Testis (tissue), 3 donors: Measurements from ENCODE around the gene ARL4A. TPM values are rescaled to one million over a fixed set of nuclear protein-coding genes. Genes with fewer than 3 reads are reported as not detected.

ENCODE experiments used
- DNase-seq: peaks from one replicate; pipeline ENCODE4 v3.0.0-alpha.2; 2019
- H3K27ac ChIP-seq, 2 donors: fragments of 200-600 bp; sonication (generic); one replicate each; pipeline ENCODE4 v1.5.1; 2019
- H3K27me3 ChIP-seq: fragments of 200-600 bp; sonication (generic); one replicate; pipeline ENCODE4 v1.5.1; 2019
- H3K36me3 ChIP-seq: fragments of 200-600 bp; sonication (generic); one replicate; pipeline ENCODE4 v1.5.1; 2017; ENCODE audit warnings: low read depth; ENCODE audit errors: missing control alignments
- H3K4me1 ChIP-seq: fragments of 200-600 bp; sonication (generic); one replicate; pipeline ENCODE4 v1.5.1; 2019
- H3K4me3 ChIP-seq, 2 donors: fragments of 200-600 bp; sonication (generic); one replicate each; pipeline ENCODE4 v1.5.1; 2017 to 2019
- H3K9me3 ChIP-seq: fragments of 200-600 bp; sonication (generic); one replicate; pipeline ENCODE4 v1.5.1; 2017
- POLR2A ChIP-seq: fragments of 450-650 bp; IDR thresholded peaks from one replicate; pipeline ENCODE4 v1.6.1; 2017; ENCODE audit warnings: antibody characterized with exemption, mild to moderate bottlenecking, moderate library complexity
- WGBS, 2 donors: methylation state at CpG; one replicate each; pipeline ENCODE4 v1.1.5; 2018; 5-methylcytosine and 5-hydroxymethylcytosine counted together
- intact Hi-C: fragments of 100-400 bp; cut with DNase I; formaldehyde crosslinking; loops from one replicate; pipeline ENCODE4 v1.15.1; 2023; ENCODE audit warnings: low total_unique reads
- polyA plus RNA-seq: library from polyadenylated mRNA; stranded (reverse); fragments of 350-450 nt; fragmentation: Illumina TruSeq; extraction: RNeasy Lipid Tissue Mini Kit (QIAGEN cat#74804); gene quantifications from one replicate; pipeline ENCODE4 v1.2.3, GENCODE V29; 2014; ENCODE audit warnings: low read depth, low replicate concordance; ENCODE audit not compliant: insufficient read depth
- total RNA-seq, 2 donors: library from RNA; depleted of rRNA; stranded (reverse); fragments of >200 nt; gene quantifications; one replicate each; pipeline ENCODE4 v1.2.3, GENCODE V29; 2016
- TF ChIP-seq, protein P1 (sequence below), 3 experiments: fragments of 450-650 bp in 2 of 3; fragments of 200-600 bp in 1 of 3; sonication (generic) in 1 of 3; IDR thresholded peaks; one replicate each; pipeline ENCODE4 v1.5.1; 2016 to 2019; ENCODE audit warnings: antibody characterized with exemption in 3 of 3, mild to moderate bottlenecking in 2 of 3, moderate library complexity in 1 of 3

The ARL4A gene
- total and polyA plus RNA-seq, 3 donors from 2014 or later, result 60.8 to 344 (median 153) TPM

DNA sequence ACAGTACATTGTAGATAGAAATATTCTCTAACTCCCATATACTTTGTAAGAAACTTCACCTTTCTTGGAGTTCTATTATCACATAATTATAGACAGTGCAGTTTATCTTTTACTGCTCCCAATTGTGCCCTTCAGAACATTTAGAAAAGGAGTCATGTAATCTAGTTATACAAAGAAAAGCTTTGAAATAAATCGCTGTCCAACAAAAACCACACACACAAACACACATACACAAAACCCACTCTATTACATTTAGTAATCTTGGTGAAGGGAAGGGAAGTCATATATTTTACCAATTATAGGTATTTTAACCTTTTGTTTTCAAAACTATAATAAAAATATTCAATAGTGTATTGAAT, 26.9 kb downstream of the ARL4A start:
- intact Hi-C loops, result no loop called here
- WGBS, 2 donors, result 57 to 70% methylated on average over 1 of the region's 1 CpG

DNA sequence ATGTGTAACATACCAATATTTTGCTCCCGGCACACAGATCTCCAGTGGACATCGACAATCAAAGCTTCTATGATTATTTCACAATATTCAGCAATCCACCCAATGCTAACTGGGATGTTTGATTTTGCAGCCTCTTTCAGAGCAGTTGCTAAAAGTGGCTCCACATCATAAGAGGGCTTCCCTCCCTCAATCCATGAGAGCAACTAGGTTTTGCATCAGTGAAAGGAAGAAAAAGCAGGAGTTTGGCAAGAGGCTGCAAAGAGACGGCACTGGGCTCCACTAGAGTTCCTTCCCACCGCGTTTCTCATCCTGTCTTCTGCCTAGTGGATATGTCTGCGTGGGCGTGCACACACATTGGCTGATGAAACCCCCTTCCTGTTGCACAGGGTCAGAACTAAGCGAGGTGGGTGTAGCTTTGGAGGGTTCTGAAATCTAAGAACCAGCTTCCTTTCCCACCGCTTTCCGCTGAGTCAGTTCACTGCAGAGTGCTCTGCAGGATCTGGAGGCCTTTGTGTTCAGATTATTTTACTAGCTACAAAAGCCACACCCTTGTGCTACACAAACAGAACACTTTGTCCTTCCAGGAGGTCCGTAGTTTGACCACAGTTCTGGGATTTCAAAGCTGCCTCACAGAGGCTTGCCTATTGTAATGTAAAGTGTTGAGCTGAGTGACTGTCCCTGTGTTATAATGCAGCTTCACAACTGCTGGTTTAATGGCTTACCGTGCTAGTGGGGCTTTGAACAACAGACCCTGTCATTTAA, 28.1 kb downstream of the ARL4A start:
- Histone ChIP-seq H3K9me3 (no peaks in the 10 kb centered on the region), H3K27ac (peak overlapping the region; percentile 2 to 77), H3K36me3 (no peaks in the 10 kb centered on the region), H3K27me3 (no peaks in the 10 kb centered on the region), H3K4me3 (no peak overlapping the region), H3K4me1 (peaks cover 10% of the 10 kb centered on the region)
- intact Hi-C loops, result no loop called here
- 14 to 22% methylated on average over 12 of the region's 12 CpGs for WGBS, 2 donors
- TF ChIP-seq POLR2A, result no peak
- TF ChIP-seq, protein P1, sequence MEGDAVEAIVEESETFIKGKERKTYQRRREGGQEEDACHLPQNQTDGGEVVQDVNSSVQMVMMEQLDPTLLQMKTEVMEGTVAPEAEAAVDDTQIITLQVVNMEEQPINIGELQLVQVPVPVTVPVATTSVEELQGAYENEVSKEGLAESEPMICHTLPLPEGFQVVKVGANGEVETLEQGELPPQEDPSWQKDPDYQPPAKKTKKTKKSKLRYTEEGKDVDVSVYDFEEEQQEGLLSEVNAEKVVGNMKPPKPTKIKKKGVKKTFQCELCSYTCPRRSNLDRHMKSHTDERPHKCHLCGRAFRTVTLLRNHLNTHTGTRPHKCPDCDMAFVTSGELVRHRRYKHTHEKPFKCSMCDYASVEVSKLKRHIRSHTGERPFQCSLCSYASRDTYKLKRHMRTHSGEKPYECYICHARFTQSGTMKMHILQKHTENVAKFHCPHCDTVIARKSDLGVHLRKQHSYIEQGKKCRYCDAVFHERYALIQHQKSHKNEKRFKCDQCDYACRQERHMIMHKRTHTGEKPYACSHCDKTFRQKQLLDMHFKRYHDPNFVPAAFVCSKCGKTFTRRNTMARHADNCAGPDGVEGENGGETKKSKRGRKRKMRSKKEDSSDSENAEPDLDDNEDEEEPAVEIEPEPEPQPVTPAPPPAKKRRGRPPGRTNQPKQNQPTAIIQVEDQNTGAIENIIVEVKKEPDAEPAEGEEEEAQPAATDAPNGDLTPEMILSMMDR (IDR thresholded peaks at IDR 0.05), result no peak
- peak; percentile 71 for DNase-seq

More for the DNA sequence above, 26.9 kb downstream of the ARL4A start:
- Histone ChIP-seq H3K9me3 (no peaks in the 10 kb centered on the region), H3K4me1 (peaks cover 10% of the 10 kb centered on the region), H3K27me3 (no peaks in the 10 kb centered on the region), H3K36me3 (no peaks in the 10 kb centered on the region), H3K27ac (no peak overlapping the region), H3K4me3 (no peak overlapping the region)
- TF ChIP-seq POLR2A, result no peak
- TF ChIP-seq, protein P1 (IDR thresholded peaks at IDR 0.05), result no peak
- DNase-seq, result no peak

DNA sequence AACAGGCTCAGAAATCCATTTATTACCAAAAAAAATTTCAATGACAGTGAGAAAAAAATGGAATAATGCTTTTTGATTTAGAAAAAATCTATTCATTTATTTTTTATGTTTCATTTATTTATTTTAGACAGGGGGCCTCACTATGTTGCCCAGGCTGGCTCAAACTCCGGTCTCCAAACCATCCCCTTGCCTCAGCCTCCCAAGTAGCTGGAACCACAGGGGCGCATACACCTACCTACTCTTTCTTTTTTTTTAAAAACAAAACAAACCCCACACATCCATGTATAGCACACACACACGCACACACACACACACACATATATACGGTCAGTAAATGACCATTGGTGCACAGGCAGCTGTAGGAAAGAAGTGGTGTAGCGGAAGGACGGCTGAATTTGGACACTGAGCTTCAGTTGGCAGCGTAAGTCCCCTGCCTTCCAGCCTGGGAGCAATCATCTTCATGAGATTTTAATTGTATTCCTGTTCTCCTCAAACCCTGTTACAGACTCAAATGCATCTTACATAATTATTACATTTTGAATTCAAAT, 28.8 kb downstream of the ARL4A start:
- Histone ChIP-seq H3K9me3 (no peaks in the 10 kb centered on the region), H3K36me3 (no peaks in the 10 kb centered on the region), H3K27me3 (no peaks in the 10 kb centered on the region), H3K4me1 (peaks cover 10% of the 10 kb centered on the region), H3K27ac (peak overlapping the region; percentile 2 to 77), H3K4me3 (no peak overlapping the region)
- 70 to 71% methylated on average over 7 of the region's 7 CpGs for WGBS, 2 donors
- no peak for TF ChIP-seq POLR2A
- TF ChIP-seq, protein P1 (IDR thresholded peaks at IDR 0.05), result no peak
- intact Hi-C loops, result no loop called here
- no peak for DNase-seq

DNA sequence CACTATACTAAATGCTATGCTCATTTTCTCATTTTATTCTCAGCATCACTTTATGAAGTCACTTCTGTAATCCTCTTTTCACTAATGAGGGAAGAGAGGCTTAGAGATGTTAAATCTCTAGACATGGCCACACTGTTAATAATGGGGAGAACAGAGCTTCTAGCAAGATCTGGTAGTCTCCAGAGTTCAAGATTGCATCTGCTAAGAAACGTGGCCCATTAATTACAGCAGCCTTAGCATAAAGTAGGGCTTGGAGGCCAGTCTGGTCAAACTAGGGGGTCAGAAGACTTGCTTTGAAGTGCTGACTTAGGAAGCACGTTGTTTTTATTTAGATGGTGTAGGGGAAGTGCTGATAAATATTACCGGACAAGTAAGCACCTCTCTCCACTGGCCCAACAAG, 29.3 kb downstream of the ARL4A start:
- intact Hi-C loops, result no loop called here
- 65 to 66% methylated on average over 3 of the region's 3 CpGs for WGBS, 2 donors
- H3K4me1 ChIP-seq, result peaks cover 10% of the 10 kb centered on the region
- H3K27ac ChIP-seq, result peak overlapping the region; percentile 2 to 77
- H3K36me3 ChIP-seq, result no peaks in the 10 kb centered on the region
- no peak overlapping the region for H3K4me3 ChIP-seq
- TF ChIP-seq, protein P1 (IDR thresholded peaks at IDR 0.05), result no peak
- no peak for TF ChIP-seq POLR2A
- no peaks in the 10 kb centered on the region for H3K27me3 ChIP-seq
- no peak for DNase-seq
- H3K9me3 ChIP-seq, result no peaks in the 10 kb centered on the region
